WTC11 (cell line): ENCODE measurements around the gene RALY. TPM values are rescaled to one million over a fixed set of nuclear protein-coding genes. Genes with fewer than 3 reads are reported as not detected.

ENCODE experiments used
- ATAC-seq: fragments of 200-7000 bp; cut with Tn5 transposase; 2 replicates; pipeline ENCODE4 v1.10.0; 2021; ENCODE audit warnings: mild to moderate bottlenecking, moderate library complexity
- CTCF ChIA-PET: fragments of 300-600 bp; sonication (Branson Sonifier 250); formaldehyde crosslinking; loops from one replicate; lab custom pipeline; 2021; ENCODE audit warnings: antibody characterized with exemption; lab: Charles Lee
- POLR2A ChIA-PET: fragments of 350-600 bp; sonication (Branson Sonifier 250); formaldehyde crosslinking; loops from one replicate; lab custom pipeline; 2021; ENCODE audit warnings: antibody characterized with exemption; lab: Charles Lee
- DNase-seq: peaks from one replicate; pipeline ENCODE4 v3.0.0; 2021; ENCODE audit warnings: low spot score
- H3K27ac Mint-ChIP-seq: 2 replicates; pipeline ENCODE4 v1.8.0; 2021; ENCODE audit warnings: mixed read lengths
- H3K27me3 Mint-ChIP-seq: 2 replicates; pipeline ENCODE4 v1.8.0; 2021; ENCODE audit warnings: low read depth, mild to moderate bottlenecking, moderate library complexity, mixed read lengths
- H3K36me3 Mint-ChIP-seq: 2 replicates; pipeline ENCODE4 v1.8.0; 2021; ENCODE audit warnings: mixed read lengths
- H3K4me1 Mint-ChIP-seq: 2 replicates; pipeline ENCODE4 v1.8.0; 2022; ENCODE audit warnings: mixed read lengths
- H3K4me3 Mint-ChIP-seq: 2 replicates; pipeline ENCODE4 v1.8.0; 2021; ENCODE audit warnings: mild to moderate bottlenecking, moderate library complexity, mixed read lengths
- H3K9me3 Mint-ChIP-seq: 2 replicates; pipeline ENCODE4 v1.8.0; 2021; ENCODE audit warnings: mixed read lengths
- ATF6 ChIP-seq: sonication (generic); formaldehyde crosslinking; IDR thresholded peaks from 2 replicates; pipeline ENCODE4 v1.8.1; 2023; ENCODE audit warnings: mild to moderate bottlenecking, missing genetic modification reagents
- CBFB ChIP-seq: sonication (generic); formaldehyde crosslinking; IDR thresholded peaks from 2 replicates; pipeline ENCODE4 v1.8.1; 2022; ENCODE audit warnings: mild to moderate bottlenecking, low read depth, missing genetic modification reagents
- E2F4 ChIP-seq: sonication (generic); formaldehyde crosslinking; IDR thresholded peaks from 2 replicates; pipeline ENCODE4 v1.8.1; 2022; ENCODE audit warnings: low read depth, mild to moderate bottlenecking, moderate library complexity, missing genetic modification reagents, borderline replicate concordance
- EMX1 ChIP-seq: fragments of 250-450 bp; sonication (Bioruptor Pico); IDR thresholded peaks from 2 replicates; pipeline ENCODE4 v1.8.0; 2021; ENCODE audit warnings: mild to moderate bottlenecking
- GTF2I ChIP-seq: fragments of 250-450 bp; sonication (Bioruptor Pico); conservative IDR thresholded peaks from 2 replicates; pipeline ENCODE4 v1.4.0; 2021; ENCODE audit warnings: mild to moderate bottlenecking
- HMGA2 ChIP-seq: fragments of 250-450 bp; sonication (Bioruptor Pico); IDR thresholded peaks from 2 replicates; pipeline ENCODE4 v1.4.0; 2021; ENCODE audit warnings: mild to moderate bottlenecking, moderate library complexity
- HMGXB4 ChIP-seq: sonication (generic); formaldehyde crosslinking; IDR thresholded peaks from 2 replicates; pipeline ENCODE4 v1.8.1; 2023; ENCODE audit warnings: mild to moderate bottlenecking, moderate library complexity, missing genetic modification reagents
- IRF1 ChIP-seq: sonication (generic); formaldehyde crosslinking; IDR thresholded peaks from 2 replicates; pipeline ENCODE4 v1.8.0; 2023; ENCODE audit warnings: missing genetic modification reagents
- KAT7 ChIP-seq: sonication (generic); formaldehyde crosslinking; IDR thresholded peaks from 2 replicates; pipeline ENCODE4 v1.8.1; 2023; ENCODE audit warnings: missing genetic modification reagents, mild to moderate bottlenecking, borderline replicate concordance
- NFYB ChIP-seq: sonication (generic); formaldehyde crosslinking; conservative IDR thresholded peaks from 2 replicates; pipeline ENCODE4 v1.8.0; 2022; ENCODE audit warnings: low read depth, missing genetic modification reagents
- OVOL2 ChIP-seq: fragments of 250-450 bp; sonication (Bioruptor Pico); IDR thresholded peaks from 2 replicates; pipeline ENCODE4 v1.9.0; 2021; ENCODE audit warnings: mild to moderate bottlenecking, borderline replicate concordance
- SMAD3 ChIP-seq: sonication (generic); formaldehyde crosslinking; IDR thresholded peaks from 2 replicates; pipeline ENCODE4 v1.8.0; 2022; ENCODE audit warnings: missing genetic modification reagents, mild to moderate bottlenecking, borderline replicate concordance
- TEAD4 ChIP-seq: sonication (generic); formaldehyde crosslinking; IDR thresholded peaks from 2 replicates; pipeline ENCODE4 v1.8.0; 2022; ENCODE audit warnings: mild to moderate bottlenecking, missing genetic modification reagents
- ZNF317 ChIP-seq: sonication (generic); formaldehyde crosslinking; IDR thresholded peaks from 2 replicates; pipeline ENCODE4 v1.8.1; 2023; ENCODE audit warnings: low read depth, mild to moderate bottlenecking, moderate library complexity, missing genetic modification reagents, borderline replicate concordance
- ZNF423 ChIP-seq: fragments of 250-450 bp; sonication (Bioruptor Pico); IDR thresholded peaks from 2 replicates; pipeline ENCODE4 v2.1.2; 2022; ENCODE audit warnings: mild to moderate bottlenecking, moderate library complexity
- ZNF671 ChIP-seq: fragments of 250-450 bp; sonication (Bioruptor Pico); IDR thresholded peaks from 2 replicates; pipeline ENCODE4 v1.8.0; 2021; ENCODE audit warnings: mild to moderate bottlenecking
- total RNA-seq: library from RNA; stranded (reverse); gene quantifications from 3 replicates; pipeline ENCODE4 v1.2.3, GENCODE V29; 2021

RALY gene
- total RNA-seq, 1 experiment from 2014 or later: 164 TPM

GRCh38 chr20:33976959-33977358, 16.8 kb upstream of the RALY start:
- H3K36me3 Mint-ChIP-seq: no peaks in the 10 kb centered on the region
- H3K4me1 Mint-ChIP-seq: no peaks in the 10 kb centered on the region
- DNase-seq (no peak), ATAC-seq (no peak)
- no peak overlapping the region for H3K4me3 Mint-ChIP-seq
- ChIA-PET POLR2A (no interaction called here), CTCF (no interaction called here)
- TF ChIP-seq ZNF671 (CRISPR knock-in tag) (no peak), SMAD3 (CRISPR knock-in tag) (no peak), HMGA2 (peak; percentile 95), OVOL2 (no peak), TEAD4 (CRISPR knock-in tag) (no peak)
- peaks cover 9% of the 10 kb centered on the region for H3K9me3 Mint-ChIP-seq
- H3K27me3 Mint-ChIP-seq: no peaks in the 10 kb centered on the region; the same call in 1 of the 2 replicates
- H3K27ac Mint-ChIP-seq: no peak overlapping the region

- Mint-ChIP-seq H3K27ac (no peak overlapping the region), H3K4me3 (no peak overlapping the region), H3K27me3 (no peaks in the 10 kb centered on the region; the same call in 1 of the 2 replicates), H3K4me1 (no peaks in the 10 kb centered on the region), H3K36me3 (no peaks in the 10 kb centered on the region), H3K9me3 (peaks cover 9% of the 10 kb centered on the region)
- no peak for ATAC-seq
- ChIA-PET CTCF (no interaction called here), POLR2A (no interaction called here)
- TF ChIP-seq KAT7 (CRISPR knock-in tag) (no peak), E2F4 (CRISPR knock-in tag) (no peak)
- no peak for DNase-seq
Measured at GRCh38 chr20:33977535-33977934, 16.2 kb upstream of the RALY start.

GRCh38 chr20:33979094-33979493, 14.6 kb upstream of the RALY start:
- Mint-ChIP-seq H3K27me3 (no peaks in the 10 kb centered on the region; the same call in 1 of the 2 replicates), H3K4me1 (no peaks in the 10 kb centered on the region), H3K27ac (no peak overlapping the region), H3K9me3 (peaks cover 9% of the 10 kb centered on the region), H3K36me3 (no peaks in the 10 kb centered on the region), H3K4me3 (no peak overlapping the region)
- DNase-seq (no peak), ATAC-seq (no peak)
- CTCF ChIA-PET: no interaction called here
- POLR2A ChIA-PET: no interaction called here
- TF ChIP-seq EMX1 (CRISPR knock-in tag): no peak
- no peak for TF ChIP-seq ZNF317
- no peak for TF ChIP-seq ZNF423 (CRISPR knock-in tag)
- no peak for TF ChIP-seq HMGXB4
- TF ChIP-seq NFYB (CRISPR knock-in tag): no peak
- no peak for TF ChIP-seq CBFB
- TF ChIP-seq ATF6 (CRISPR knock-in tag): no peak
- no peak for TF ChIP-seq GTF2I (CRISPR knock-in tag)
- no peak for TF ChIP-seq IRF1 (CRISPR knock-in tag)
